H1 (cell line): ENCODE measurements around the gene SLIRP. TPM values are rescaled to one million over a fixed set of nuclear protein-coding genes. Genes with fewer than 3 reads are reported as not detected.

Experiments
- ATF2 ChIP-seq: IDR thresholded peaks from 2 replicates; pipeline ENCODE4 v1.6.1; 2012; ENCODE audit warnings: low read length, inconsistent platforms
- CBX8 ChIP-seq: fragments of 300-800, 300-1000 bp; sonication (generic); IDR thresholded peaks from 2 replicates; pipeline ENCODE4 v1.7.1; 2016; ENCODE audit warnings: low read depth, low read length, borderline replicate concordance
- CHD1 ChIP-seq: IDR thresholded peaks from 2 replicates; pipeline ENCODE4 v1.6.1; 2012; ENCODE audit warnings: low read depth, low read length, improper control_type of control experiment
- CTBP2 ChIP-seq: IDR thresholded peaks from 2 replicates; pipeline ENCODE4 v1.7.0; 2011; ENCODE audit warnings: borderline replicate concordance, mild to moderate bottlenecking, moderate library complexity, mixed read lengths, low read length; ENCODE audit not compliant: insufficient read depth, insufficient read length
- CTCF ChIP-seq, 3 experiments: IDR thresholded peaks; 1 replicate in 2 of 3; 2 replicates in 1 of 3; pipeline versions ENCODE4 v1.5.1 to v1.6.1; 2011; ENCODE audit warnings: low read length in 3 of 3, mild to moderate bottlenecking in 3 of 3, inconsistent platforms in 2 of 3, low read depth in 1 of 3, moderate library complexity in 1 of 3; ENCODE audit not compliant: insufficient read depth in 1 of 3; ENCODE audit errors: control extremely low read depth in 1 of 3
- JUND ChIP-seq: IDR thresholded peaks from 2 replicates; pipeline ENCODE4 v1.6.1; 2011; ENCODE audit warnings: mild to moderate bottlenecking, improper control_type of control experiment, low read length
- RXRA ChIP-seq: IDR thresholded peaks from 2 replicates; pipeline ENCODE4 v1.6.1; 2011; ENCODE audit warnings: low read depth, mild to moderate bottlenecking, low read length, moderate library complexity; ENCODE audit not compliant: insufficient read depth
- SIRT6 ChIP-seq: IDR thresholded peaks from one replicate; pipeline ENCODE4 v1.7.1; 2012; ENCODE audit warnings: low read length, inconsistent platforms
- SIX5 ChIP-seq: IDR thresholded peaks from 2 replicates; pipeline ENCODE4 v1.6.1; 2011; ENCODE audit warnings: mild to moderate bottlenecking, low read depth, low read length
- TAF1 ChIP-seq: IDR thresholded peaks from 2 replicates; pipeline ENCODE4 v1.6.1; 2011; ENCODE audit warnings: mild to moderate bottlenecking, low read depth, low read length
- TBP ChIP-seq: IDR thresholded peaks from 2 replicates; pipeline ENCODE4 v1.6.1; 2011; ENCODE audit warnings: low read depth, low read length, improper control_type of control experiment
- TCF12 ChIP-seq: IDR thresholded peaks from 2 replicates; pipeline ENCODE4 v1.6.1; 2011; ENCODE audit warnings: low read depth, mild to moderate bottlenecking, low read length
- TEAD4 ChIP-seq: IDR thresholded peaks from 2 replicates; pipeline ENCODE4 v1.6.1; 2012; ENCODE audit warnings: low read depth, low read length, inconsistent platforms, mixed read lengths
- ZNF274 ChIP-seq: IDR thresholded peaks from 2 replicates; pipeline ENCODE4 v1.7.0; 2012; ENCODE audit warnings: low read length, borderline replicate concordance; ENCODE audit errors: extremely low read depth
- polyA plus RNA-seq, 7 experiments: library from polyadenylated mRNA; depleted of rRNA in 3 of 7; stranded (reverse) in 5 of 7; unstranded in 2 of 7; fragments of >200 nt in 5 of 7; fragments of 200-250 nt in 2 of 7; gene quantifications; 1 replicate in 5 of 7; 2 replicates in 1 of 7; 4 replicates in 1 of 7; pipeline versions ENCODE4 v1.2.1 to v1.2.3, GENCODE V29; 2011 to 2013; ENCODE audit warnings: missing spikeins in 2 of 7, mixed read lengths in 2 of 7
- total RNA-seq: library from RNA; stranded (reverse); fragmentation: NEBNext Ultra II Directional; extraction: Animal tissue kit (Norgen Biotek cat#: 25700); gene quantifications from 2 replicates; pipeline ENCODE4 v1.2.1, GENCODE V29; 2021

SLIRP gene
- total and polyA plus RNA-seq, 2 of the 8 experiments (the other 6 are each of a cell fraction or from before 2014, with no cell fraction given): 374 to 383 TPM

DNA sequence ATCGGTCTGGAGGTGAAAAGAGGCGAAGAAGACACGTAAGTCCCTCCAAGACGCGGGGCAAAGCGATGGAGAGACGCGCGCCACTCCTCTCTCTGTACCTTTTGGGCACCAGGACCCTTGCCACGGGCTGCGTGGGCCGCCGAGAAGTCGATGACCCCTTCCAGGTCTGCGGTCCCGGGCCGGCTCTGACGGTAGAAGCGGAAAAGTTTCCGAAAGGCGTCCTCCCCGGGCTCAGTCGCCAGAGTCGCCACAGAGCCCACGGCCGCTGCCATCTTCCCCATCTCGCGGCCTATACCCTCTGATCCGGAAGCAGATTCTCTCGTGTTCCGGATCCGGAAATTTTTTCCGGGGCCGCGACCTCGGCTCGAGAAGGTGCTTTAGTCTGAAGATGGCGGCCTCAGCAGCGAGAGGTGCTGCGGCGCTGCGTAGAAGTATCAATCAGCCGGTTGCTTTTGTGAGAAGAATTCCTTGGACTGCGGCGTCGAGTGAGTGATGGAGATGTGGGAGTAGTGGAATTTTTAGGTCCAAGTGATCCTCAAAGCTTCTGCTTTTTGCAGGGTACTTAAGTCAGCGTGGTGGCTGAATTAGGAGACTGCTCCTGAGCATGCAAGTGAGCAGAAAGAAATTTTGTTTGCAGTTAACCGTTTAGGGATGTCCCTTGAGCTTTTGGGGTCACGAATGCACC is at the start of gene SLIRP, which contains the start of gene ALKBH1 (continued):
- no peak for TF ChIP-seq ATF2
- TF ChIP-seq RXRA: no peak
- TF ChIP-seq TCF12: no peak
- TF ChIP-seq SIRT6: no peak
- TF ChIP-seq TEAD4: no peak
- TF ChIP-seq TAF1: peak; percentile 99
- peak; percentile 94 for TF ChIP-seq TBP
- TF ChIP-seq SIX5: no peak
- TF ChIP-seq ZNF274: no peak
- no peak for TF ChIP-seq CTBP2
- TF ChIP-seq JUND: peak; percentile 5; the same call in 1 of the 2 replicates
- TF ChIP-seq CTCF (IDR thresholded peaks at IDR 0.05; ENCODE audit: control extremely low read depth in 1 of 3, insufficient read depth in 1 of 3, low read depth in 1 of 3, low read length in 3 of 3): 0 out of 4 replicates have a peak, but pooled peaks of 1 of the 3 experiments have one; percentile 0
- TF ChIP-seq CBX8: no peak
- no peak for TF ChIP-seq CHD1
